ENCODE results near the gene ANKRD33B.
"Not testable (repeated sequence)": the region's sequence is repeated elsewhere in the genome, so short reads cannot be mapped to it uniquely, and the experiment has no call there.

The ANKRD33B gene

DNA sequence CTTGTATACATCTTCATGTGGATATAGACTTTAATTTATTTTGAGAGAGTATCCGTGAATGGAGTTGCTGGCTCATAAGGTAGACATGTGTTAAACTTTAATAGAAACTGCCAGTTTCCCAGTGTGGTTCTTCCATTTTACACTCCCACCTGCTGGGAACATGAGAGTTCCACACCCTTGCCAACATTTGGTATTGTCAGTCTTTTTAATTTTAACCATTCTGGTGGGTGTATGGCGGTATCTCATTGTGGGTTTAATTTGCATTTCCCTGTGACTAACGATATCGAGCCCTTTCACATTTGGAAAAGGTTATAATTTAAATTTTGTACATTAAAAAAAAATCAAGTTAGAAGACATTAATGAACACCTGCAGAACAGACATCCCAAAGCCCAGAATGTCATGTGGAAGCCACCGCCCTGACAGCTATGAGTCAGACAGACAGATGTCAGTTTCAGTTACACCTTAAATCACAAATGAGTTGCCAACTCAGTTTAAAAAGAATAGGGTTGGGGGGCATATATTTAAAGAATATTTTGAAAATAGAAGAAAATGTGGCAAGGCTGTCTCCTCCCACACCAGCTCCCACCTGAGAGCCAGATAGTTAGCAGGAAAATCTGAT is 36.9 kb downstream of the ANKRD33B start:
- Histone ChIP-seq H3K27ac (ENCODE audit: insufficient read depth, low read length, poor library complexity, severe bottlenecking) (no peak overlapping the region), H3K9me3 (ENCODE audit: control insufficient read depth, low read length) (no peaks in the 10 kb centered on the region), H3K27me3 (replicated peaks; ENCODE audit: control insufficient read depth, insufficient read depth, low read length, poor library complexity, severe bottlenecking) (no peaks in the 10 kb centered on the region), H3K4me3 (ENCODE audit: insufficient read depth, low read depth, low read length, poor library complexity, severe bottlenecking) (no peak overlapping the region), H3K36me3 (ENCODE audit: control insufficient read depth, insufficient read depth, low read length) (no peaks in the 10 kb centered on the region), H3K4me1 (ENCODE audit: control insufficient read depth, insufficient read depth, low read length, poor library complexity, severe bottlenecking) (peaks cover 6% of the 10 kb centered on the region)
- no peak for DNase-seq

DNA sequence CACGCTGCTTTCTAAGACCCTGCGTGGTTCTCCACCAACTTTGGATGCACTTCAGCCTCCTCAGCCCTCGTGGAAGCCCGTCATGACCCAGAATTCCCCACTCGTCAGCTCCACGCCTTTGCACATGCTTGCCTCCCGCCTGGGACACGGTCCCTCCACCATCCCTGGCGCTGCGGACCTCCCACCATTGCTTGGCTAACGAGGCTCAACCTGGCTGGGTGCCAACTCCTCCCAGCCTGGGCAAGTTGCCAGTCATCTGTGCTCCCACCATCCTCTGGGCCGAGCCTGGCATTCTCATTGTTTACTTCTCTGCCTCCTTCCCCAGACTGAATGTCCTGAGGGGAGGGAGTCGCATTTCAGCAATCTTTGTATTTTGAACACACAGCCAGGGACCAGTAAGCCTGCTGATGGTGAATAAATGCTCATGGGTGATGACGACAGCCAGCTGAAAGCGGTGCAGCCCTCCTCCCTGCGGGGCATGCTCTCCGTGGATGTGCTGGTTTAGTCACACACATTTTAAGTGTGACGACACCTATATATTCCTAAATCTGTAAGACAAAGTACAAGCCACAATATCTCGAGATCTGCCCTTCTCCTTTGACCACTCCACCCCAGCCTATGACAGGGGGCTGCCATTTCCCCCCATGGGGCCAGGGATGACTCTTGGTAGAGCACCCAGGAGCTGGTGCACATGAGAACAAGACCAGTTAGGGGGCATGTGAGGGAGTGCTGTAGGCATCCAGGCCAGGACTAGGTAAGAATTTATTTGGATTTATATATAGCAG is 37.6 kb downstream of the ANKRD33B start:
- H3K4me3 ChIP-seq (ENCODE audit: insufficient read depth, low read depth, low read length, poor library complexity, severe bottlenecking), result no peak overlapping the region
- H3K27me3 ChIP-seq (replicated peaks; ENCODE audit: control insufficient read depth, insufficient read depth, low read length, poor library complexity, severe bottlenecking), result no peaks in the 10 kb centered on the region
- H3K9me3 ChIP-seq (ENCODE audit: control insufficient read depth, low read length), result no peaks in the 10 kb centered on the region
- no peaks in the 10 kb centered on the region for H3K36me3 ChIP-seq (ENCODE audit: control insufficient read depth, insufficient read depth, low read length)
- DNase-seq, result no peak
- peaks cover 6% of the 10 kb centered on the region for H3K4me1 ChIP-seq (ENCODE audit: control insufficient read depth, insufficient read depth, low read length, poor library complexity, severe bottlenecking)
- no peak overlapping the region for H3K27ac ChIP-seq (ENCODE audit: insufficient read depth, low read length, poor library complexity, severe bottlenecking)

DNA sequence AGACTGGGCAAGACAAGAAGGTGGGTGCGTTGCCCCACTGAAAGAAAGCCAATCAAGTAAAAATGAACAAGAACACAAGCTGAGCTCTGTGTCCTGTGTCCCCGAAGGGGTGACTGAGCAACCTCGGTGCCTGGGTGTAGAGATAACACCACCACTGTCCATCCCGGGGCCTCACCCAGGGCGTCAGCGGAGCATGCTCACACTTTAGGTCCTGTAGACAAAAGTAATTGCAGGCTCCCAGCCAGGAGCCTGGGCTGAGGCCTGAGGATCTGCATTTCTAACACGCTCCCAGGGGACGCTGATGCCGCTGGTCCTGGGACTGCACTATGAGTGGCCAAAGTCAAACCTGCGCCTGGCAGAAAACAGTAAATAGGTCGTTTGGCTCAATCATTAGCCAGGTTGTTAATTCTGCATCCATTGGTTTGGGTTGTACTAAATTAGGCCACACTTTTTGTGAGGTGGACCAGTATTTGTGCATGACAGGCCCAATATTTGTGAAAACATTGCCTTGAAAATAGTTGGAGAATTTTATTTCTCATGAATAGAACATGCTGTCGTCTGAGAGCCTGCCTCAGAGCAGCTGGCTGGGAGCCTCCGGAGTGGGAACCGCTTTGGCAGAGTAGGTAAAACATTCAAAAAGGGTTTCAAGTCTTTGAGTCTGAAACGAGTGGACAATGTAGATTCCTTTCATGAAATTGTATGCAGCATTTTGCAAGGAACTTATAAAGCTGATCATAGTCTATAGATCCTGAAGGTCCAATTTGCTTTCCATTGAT is 38.3 kb downstream of the ANKRD33B start:
- Histone ChIP-seq H3K4me3 (ENCODE audit: insufficient read depth, low read depth, low read length, poor library complexity, severe bottlenecking) (no peak overlapping the region), H3K9me3 (ENCODE audit: control insufficient read depth, low read length) (no peaks in the 10 kb centered on the region), H3K27ac (ENCODE audit: insufficient read depth, low read length, poor library complexity, severe bottlenecking) (no peak overlapping the region), H3K4me1 (ENCODE audit: control insufficient read depth, insufficient read depth, low read length, poor library complexity, severe bottlenecking) (peaks cover 6% of the 10 kb centered on the region), H3K27me3 (replicated peaks; ENCODE audit: control insufficient read depth, insufficient read depth, low read length, poor library complexity, severe bottlenecking) (no peaks in the 10 kb centered on the region), H3K36me3 (ENCODE audit: control insufficient read depth, insufficient read depth, low read length) (no peaks in the 10 kb centered on the region)
- no peak for DNase-seq

DNA sequence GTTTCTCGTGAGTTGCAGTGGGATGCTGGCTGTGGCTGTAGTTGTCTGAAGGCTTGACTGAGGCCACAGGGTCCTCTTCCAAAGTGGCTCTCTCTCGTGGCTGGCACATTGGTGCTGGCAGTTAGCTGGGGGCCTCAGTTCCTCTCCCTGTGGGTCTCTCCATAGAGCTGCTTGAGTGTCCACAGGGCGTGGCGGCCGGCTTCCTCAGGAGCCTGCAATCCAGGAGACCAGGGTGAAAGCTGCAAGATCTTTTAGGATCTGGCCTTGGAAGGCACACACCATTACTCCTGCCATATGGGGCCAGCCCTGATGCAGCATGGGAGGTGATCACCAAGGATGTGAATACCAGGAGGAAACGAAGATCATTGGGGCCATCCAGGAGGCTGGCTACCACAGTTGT is 41.1 kb downstream of the ANKRD33B start:
- no peak for DNase-seq
- H3K9me3 ChIP-seq (ENCODE audit: control insufficient read depth, low read length), result no peaks in the 10 kb centered on the region
- H3K36me3 ChIP-seq (ENCODE audit: control insufficient read depth, insufficient read depth, low read length), result no peaks in the 10 kb centered on the region
- no peaks in the 10 kb centered on the region for H3K27me3 ChIP-seq (replicated peaks; ENCODE audit: control insufficient read depth, insufficient read depth, low read length, poor library complexity, severe bottlenecking)
- H3K4me1 ChIP-seq (ENCODE audit: control insufficient read depth, insufficient read depth, low read length, poor library complexity, severe bottlenecking), result peaks cover 6% of the 10 kb centered on the region
- H3K4me3 ChIP-seq (ENCODE audit: insufficient read depth, low read depth, low read length, poor library complexity, severe bottlenecking), result no peak overlapping the region
- H3K27ac ChIP-seq (ENCODE audit: insufficient read depth, low read length, poor library complexity, severe bottlenecking), result no peak overlapping the region

DNA sequence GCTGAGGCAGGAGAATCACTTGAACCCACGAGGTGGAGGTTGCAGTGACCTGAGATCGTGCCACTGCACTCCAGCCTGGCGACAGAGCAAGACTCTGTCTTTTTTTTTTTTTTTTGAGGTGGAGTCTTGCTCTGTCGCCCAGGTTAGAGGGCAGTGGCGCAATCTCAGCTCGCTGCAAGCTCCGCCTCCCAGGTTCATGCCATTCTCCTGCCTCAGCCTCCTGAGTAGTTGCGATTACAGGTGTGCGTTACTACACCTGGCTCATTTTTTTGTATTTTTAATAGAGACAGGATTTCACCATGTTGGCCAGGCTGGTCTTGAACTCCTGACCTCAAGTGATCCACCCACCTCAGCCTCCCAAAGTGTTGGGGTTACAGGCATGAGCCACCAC is 42.8 kb downstream of the ANKRD33B start:
- H3K27ac ChIP-seq (ENCODE audit: insufficient read depth, low read length, poor library complexity, severe bottlenecking); H3K36me3 ChIP-seq (ENCODE audit: control insufficient read depth, insufficient read depth, low read length): not testable (repeated sequence)

DNA sequence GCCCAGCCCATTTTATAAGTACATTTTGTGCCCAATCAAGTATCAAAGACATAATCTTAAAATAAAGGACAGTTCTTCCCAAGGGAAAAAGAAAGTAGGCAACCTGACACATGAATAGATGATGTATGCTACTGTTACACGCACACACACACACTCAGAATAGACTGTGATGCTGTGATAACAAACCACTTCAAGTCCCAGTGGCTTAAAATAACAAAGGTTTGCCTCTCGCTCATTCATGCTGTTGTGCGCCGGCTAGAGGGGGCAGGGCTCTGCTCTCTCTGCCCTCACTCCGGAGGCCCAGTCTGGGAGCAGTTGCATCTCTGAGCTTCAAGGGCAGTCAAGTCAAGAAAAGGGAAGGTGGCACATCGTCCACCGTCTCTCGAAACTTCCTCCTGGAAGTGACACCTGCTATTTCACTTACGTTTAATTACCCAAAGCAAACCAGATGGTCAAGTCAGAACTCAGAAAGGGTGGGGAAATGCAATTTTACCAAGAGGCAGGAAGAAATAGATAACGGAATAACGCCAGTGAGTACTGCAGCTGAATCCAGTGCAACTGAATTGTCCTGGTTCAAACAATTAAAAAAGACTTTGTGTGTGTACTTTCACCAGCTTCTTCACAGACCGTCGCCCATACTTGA is 43.3 kb downstream of the ANKRD33B start:
- Histone ChIP-seq H3K27me3 (replicated peaks; ENCODE audit: control insufficient read depth, insufficient read depth, low read length, poor library complexity, severe bottlenecking) (no peaks in the 10 kb centered on the region), H3K4me3 (ENCODE audit: insufficient read depth, low read depth, low read length, poor library complexity, severe bottlenecking) (no peak overlapping the region), H3K36me3 (ENCODE audit: control insufficient read depth, insufficient read depth, low read length) (no peaks in the 10 kb centered on the region), H3K4me1 (ENCODE audit: control insufficient read depth, insufficient read depth, low read length, poor library complexity, severe bottlenecking) (no peaks in the 10 kb centered on the region), H3K9me3 (ENCODE audit: control insufficient read depth, low read length) (no peaks in the 10 kb centered on the region), H3K27ac (ENCODE audit: insufficient read depth, low read length, poor library complexity, severe bottlenecking) (no peak overlapping the region)
- DNase-seq, result no peak

More for the DNA sequence above, 42.8 kb downstream of the ANKRD33B start:
- H3K27me3 ChIP-seq (replicated peaks; ENCODE audit: control insufficient read depth, insufficient read depth, low read length, poor library complexity, severe bottlenecking); DNase-seq; H3K4me1 ChIP-seq (ENCODE audit: control insufficient read depth, insufficient read depth, low read length, poor library complexity, severe bottlenecking); H3K4me3 ChIP-seq (ENCODE audit: insufficient read depth, low read depth, low read length, poor library complexity, severe bottlenecking); H3K9me3 ChIP-seq (ENCODE audit: control insufficient read depth, low read length): not testable (repeated sequence)

DNA sequence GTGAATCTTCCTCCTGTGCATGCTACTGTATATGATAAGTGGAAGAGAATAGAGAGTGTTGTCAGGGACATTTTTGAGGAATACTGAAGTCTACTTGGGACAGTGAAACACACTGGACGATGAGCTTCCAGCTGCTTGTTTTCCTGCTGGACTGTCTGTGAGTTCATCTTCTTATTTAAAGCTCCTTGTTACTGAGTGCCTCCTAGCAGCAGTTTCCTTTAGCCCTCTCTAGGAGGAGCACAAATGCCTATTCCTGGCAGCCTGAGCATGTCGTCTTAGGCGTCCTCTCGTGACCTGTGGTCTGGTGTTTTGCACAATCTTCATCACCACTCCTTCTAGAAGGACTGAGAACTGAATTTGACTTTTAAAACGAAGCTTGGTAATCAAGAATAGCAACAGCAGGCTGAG is 43.8 kb downstream of the ANKRD33B start:
- Histone ChIP-seq H3K4me1 (ENCODE audit: control insufficient read depth, insufficient read depth, low read length, poor library complexity, severe bottlenecking) (no peaks in the 10 kb centered on the region), H3K9me3 (ENCODE audit: control insufficient read depth, low read length) (no peaks in the 10 kb centered on the region), H3K4me3 (ENCODE audit: insufficient read depth, low read depth, low read length, poor library complexity, severe bottlenecking) (no peak overlapping the region), H3K27ac (ENCODE audit: insufficient read depth, low read length, poor library complexity, severe bottlenecking) (no peak overlapping the region), H3K27me3 (replicated peaks; ENCODE audit: control insufficient read depth, insufficient read depth, low read length, poor library complexity, severe bottlenecking) (no peaks in the 10 kb centered on the region), H3K36me3 (ENCODE audit: control insufficient read depth, insufficient read depth, low read length) (no peaks in the 10 kb centered on the region)
- no peak for DNase-seq

DNA sequence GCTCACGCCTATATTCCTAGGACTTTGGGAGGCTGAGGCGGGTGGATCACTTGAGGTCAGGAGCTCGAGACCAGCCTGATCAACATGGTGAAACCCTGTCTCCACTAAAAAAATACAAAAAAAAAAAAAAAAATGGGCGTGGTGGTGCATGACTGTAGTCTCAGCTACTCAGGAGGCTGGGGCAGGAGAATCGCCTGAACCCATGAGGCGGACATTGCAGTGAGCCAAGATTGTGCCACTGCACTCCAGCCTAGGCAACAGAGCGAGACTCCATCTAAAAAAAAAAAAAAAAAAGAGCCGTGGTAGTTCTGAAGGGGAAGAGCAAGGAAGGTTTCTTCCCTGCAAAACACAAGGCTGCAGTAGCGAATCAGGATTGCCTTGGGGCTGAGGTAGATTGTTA is 44.2 kb downstream of the ANKRD33B start:
- not testable (repeated sequence) for H3K4me3 ChIP-seq (ENCODE audit: insufficient read depth, low read depth, low read length, poor library complexity, severe bottlenecking); H3K36me3 ChIP-seq (ENCODE audit: control insufficient read depth, insufficient read depth, low read length); H3K27ac ChIP-seq (ENCODE audit: insufficient read depth, low read length, poor library complexity, severe bottlenecking); H3K4me1 ChIP-seq (ENCODE audit: control insufficient read depth, insufficient read depth, low read length, poor library complexity, severe bottlenecking); H3K27me3 ChIP-seq (replicated peaks; ENCODE audit: control insufficient read depth, insufficient read depth, low read length, poor library complexity, severe bottlenecking); H3K9me3 ChIP-seq (ENCODE audit: control insufficient read depth, low read length); DNase-seq

DNA sequence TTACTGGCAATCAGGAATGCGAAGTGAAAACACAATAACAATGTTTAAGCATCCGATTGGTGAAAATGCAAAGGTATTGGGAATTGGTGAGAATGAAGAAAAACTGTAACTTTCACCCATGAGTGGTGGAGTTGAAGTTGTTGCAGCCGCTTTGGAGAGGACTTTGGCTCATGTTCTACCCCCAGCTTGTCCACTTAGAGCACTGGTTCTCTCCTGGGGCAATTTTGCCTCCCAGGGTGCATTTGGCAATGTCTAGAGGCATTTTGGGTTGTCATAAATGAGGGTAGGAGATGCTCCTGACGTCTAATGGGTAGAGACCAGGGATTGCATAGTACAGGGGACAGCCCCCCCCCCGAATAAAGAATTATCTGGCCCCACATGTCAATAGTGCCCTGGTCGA is 46.2 kb downstream of the ANKRD33B start:
- H3K4me1 ChIP-seq (ENCODE audit: control insufficient read depth, insufficient read depth, low read length, poor library complexity, severe bottlenecking), result no peaks in the 10 kb centered on the region
- H3K36me3 ChIP-seq (ENCODE audit: control insufficient read depth, insufficient read depth, low read length), result no peaks in the 10 kb centered on the region
- no peaks in the 10 kb centered on the region for H3K27me3 ChIP-seq (replicated peaks; ENCODE audit: control insufficient read depth, insufficient read depth, low read length, poor library complexity, severe bottlenecking)
- H3K9me3 ChIP-seq (ENCODE audit: control insufficient read depth, low read length), result no peaks in the 10 kb centered on the region
- DNase-seq, result no peak
- H3K27ac ChIP-seq (ENCODE audit: insufficient read depth, low read length, poor library complexity, severe bottlenecking), result no peak overlapping the region
- H3K4me3 ChIP-seq (ENCODE audit: insufficient read depth, low read depth, low read length, poor library complexity, severe bottlenecking), result no peak overlapping the region
